ENCODE data around the gene CERT1. TPM values are rescaled to one million over a fixed set of nuclear protein-coding genes. Genes with fewer than 3 reads are reported as not detected.
A peak's percentile ranks its signal among the peaks of the same experiment; 100 is the strongest.

Gene CERT1
- total RNA-seq, 5 donors from 2014 or later (not counting 1 experiment from before 2014, with no cell fraction given): 35.7 to 39.4 (median 38.0) TPM

DNA sequence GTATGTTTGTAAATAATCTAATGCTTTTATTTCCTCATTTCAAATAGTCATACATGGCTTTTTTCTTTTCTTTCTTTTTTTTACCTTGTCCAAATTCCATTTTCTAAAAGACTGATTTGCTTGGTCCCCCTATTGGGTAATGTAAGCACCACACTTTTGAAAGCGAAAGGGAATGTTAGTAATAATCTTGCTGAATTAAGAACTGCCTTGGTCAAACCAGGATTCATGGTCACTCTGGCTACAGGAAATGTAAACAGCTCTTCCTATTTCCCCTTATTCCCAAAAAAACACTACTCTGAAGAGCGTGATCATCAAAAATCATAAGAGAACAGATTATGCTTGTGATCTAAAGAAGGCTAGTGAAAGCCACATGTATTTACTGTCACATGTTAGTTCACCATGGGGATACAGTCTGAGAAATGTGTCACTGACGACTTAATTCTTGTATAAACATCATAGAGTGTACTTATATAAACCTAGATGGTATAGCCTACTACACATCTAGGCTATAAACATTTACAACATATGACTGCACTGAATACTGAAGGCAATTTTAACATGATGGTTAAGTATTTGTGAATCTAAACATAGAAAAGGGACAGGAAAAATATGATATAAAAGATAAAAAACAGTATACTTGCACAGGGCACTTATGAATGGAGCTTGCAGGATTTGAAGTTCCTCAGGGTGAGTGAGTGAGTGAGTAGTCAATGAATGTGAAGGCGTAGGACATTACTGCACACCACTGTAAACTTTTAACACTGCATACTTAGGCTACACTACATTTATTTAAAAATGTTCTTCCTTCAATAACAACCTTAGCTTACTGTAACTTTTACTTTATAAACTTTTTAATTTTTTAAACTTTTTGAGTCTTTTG lies 99.1 kb downstream of the CERT1 start:
- POLR2A ChIA-PET: no interaction called here
- Mint-ChIP-seq H3K36me3 (peaks cover 32% of the 10 kb centered on the region), H3K9me3 (no peaks in the 10 kb centered on the region), H3K4me1 (peaks cover 3 to 7% (median 4%) of the 10 kb centered on the region in 3 donors), H3K27ac (no peak overlapping the region), H3K27me3 (no peaks in the 10 kb centered on the region), H3K4me3 (no peak overlapping the region)
- no peaks in the 10 kb centered on the region for H3K4me1 ChIP-seq (ENCODE audit: control insufficient read depth in 1 of 2, extremely low read depth in 1 of 2, insufficient read depth in 2 of 2, low read length in 2 of 2)
- DNase-seq: no peak
- no CpG with 5 or more reads among the region's 4 CpGs for WGBS (ENCODE audit: insufficient coverage)
- CTCF ChIA-PET: interaction anchor here in 1 of 2 donors (0.6 kb wide), 1 partner anchor 718 kb away, joined by 4 read pairs; no protein-coding TSS in a partner anchor
- H3K4me3 ChIP-seq (ENCODE audit: control insufficient read depth in 1 of 2, extremely low read depth in 1 of 2, low read length in 1 of 2): no peak overlapping the region
- H3K27me3 ChIP-seq (replicated peaks in 1 of 2; ENCODE audit: control insufficient read depth in 2 of 2, extremely low read depth in 1 of 2, insufficient read depth in 2 of 2, low read length in 1 of 2): no peaks in the 10 kb centered on the region
- ATAC-seq (replicated peaks in 1 of 4): no peak
- no peaks in the 10 kb centered on the region for H3K9me3 ChIP-seq
- H3K36me3 ChIP-seq (ENCODE audit: control insufficient read depth in 2 of 2, extremely low read depth in 1 of 2, insufficient read depth in 1 of 2, low read length in 1 of 2): peaks cover 0 to 29% of the 10 kb centered on the region in 2 donors
- H3K27ac ChIP-seq (ENCODE audit: low read length): no peak overlapping the region

GRCh38 chr5:75405296-75405695 lies 106.1 kb downstream of the CERT1 start:
- H3K27me3 ChIP-seq (replicated peaks in 1 of 2; ENCODE audit: control insufficient read depth in 2 of 2, extremely low read depth in 1 of 2, insufficient read depth in 2 of 2, low read length in 1 of 2): no peaks in the 10 kb centered on the region
- H3K4me1 ChIP-seq (ENCODE audit: control insufficient read depth in 1 of 2, extremely low read depth in 1 of 2, insufficient read depth in 2 of 2, low read length in 2 of 2): no peaks in the 10 kb centered on the region
- no peaks in the 10 kb centered on the region for H3K4me1 Mint-ChIP-seq
- no peak overlapping the region for H3K4me3 Mint-ChIP-seq
- peak overlapping the region in 1 of 2 donors; percentile 5 for H3K27ac Mint-ChIP-seq
- CTCF ChIA-PET: no interaction called here
- H3K27ac ChIP-seq (ENCODE audit: low read length): no peak overlapping the region
- WGBS (ENCODE audit: insufficient coverage): 67% methylated on average over 1 of the region's 3 CpGs
- ATAC-seq (replicated peaks in 1 of 4) (no peak), DNase-seq (no peak)
- POLR2A ChIA-PET: no interaction called here
- no peak overlapping the region for H3K4me3 ChIP-seq (ENCODE audit: control insufficient read depth in 1 of 2, extremely low read depth in 1 of 2, low read length in 1 of 2)
- H3K36me3 ChIP-seq (ENCODE audit: control insufficient read depth in 2 of 2, extremely low read depth in 1 of 2, insufficient read depth in 1 of 2, low read length in 1 of 2): peaks cover 0 to 22% of the 10 kb centered on the region in 2 donors
- H3K9me3 Mint-ChIP-seq: no peaks in the 10 kb centered on the region
- H3K36me3 Mint-ChIP-seq: peaks cover 32% of the 10 kb centered on the region
- no peaks in the 10 kb centered on the region for H3K9me3 ChIP-seq
- no peaks in the 10 kb centered on the region for H3K27me3 Mint-ChIP-seq

DNA sequence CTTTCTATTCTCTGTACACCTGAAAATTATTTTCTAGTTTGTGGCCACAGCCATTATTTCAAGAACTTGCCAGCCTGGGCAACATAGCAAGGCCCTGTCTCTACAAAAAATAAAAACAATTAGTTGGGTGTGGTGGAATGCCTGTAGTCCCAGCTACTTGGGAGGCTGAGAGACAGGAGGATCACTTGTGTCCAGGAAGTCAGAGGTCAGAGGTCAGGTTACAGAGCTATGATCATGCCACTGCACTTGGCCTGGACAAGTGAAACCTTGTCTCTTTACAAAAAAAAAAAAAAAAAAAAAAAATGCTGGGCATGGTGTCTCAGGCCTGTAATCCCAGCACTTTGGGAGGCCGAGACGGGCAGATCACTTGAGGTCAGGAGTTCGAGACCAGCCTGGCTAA lies 116.2 kb downstream of the CERT1 start:
- ATAC-seq (replicated peaks in 1 of 4) (no peak), DNase-seq (no peak)
- ChIA-PET CTCF (interaction anchor here in 1 of 2 donors (0.6 to 0.7 kb wide), 3 partner anchors 10 to 1379 kb away, joined by 3 to 8 read pairs (median 4); no protein-coding TSS in a partner anchor), POLR2A (interaction anchor here in 1 of 2 donors (0.6 kb wide), 1 partner anchor 20 kb away, joined by 3 read pairs; no protein-coding TSS in a partner anchor)
- Histone ChIP-seq H3K27me3 (replicated peaks in 1 of 2; ENCODE audit: control insufficient read depth in 2 of 2, extremely low read depth in 1 of 2, insufficient read depth in 2 of 2, low read length in 1 of 2) (no peaks in the 10 kb centered on the region), H3K36me3 (ENCODE audit: control insufficient read depth in 2 of 2, extremely low read depth in 1 of 2, insufficient read depth in 1 of 2, low read length in 1 of 2) (peaks cover 5 to 13% of the 10 kb centered on the region in 2 donors), H3K4me1 (ENCODE audit: control insufficient read depth in 1 of 2, extremely low read depth in 1 of 2, insufficient read depth in 2 of 2, low read length in 2 of 2) (no peaks in the 10 kb centered on the region), H3K9me3 (no peaks in the 10 kb centered on the region), H3K4me3 (ENCODE audit: control insufficient read depth in 1 of 2, extremely low read depth in 1 of 2, low read length in 1 of 2) (no peak overlapping the region), H3K27ac (ENCODE audit: low read length) (no peak overlapping the region)
- Mint-ChIP-seq H3K4me3 (no peak overlapping the region), H3K36me3 (peaks cover 21% of the 10 kb centered on the region), H3K9me3 (no peaks in the 10 kb centered on the region), H3K4me1 (no peaks in the 10 kb centered on the region), H3K27me3 (no peaks in the 10 kb centered on the region), H3K27ac (no peak overlapping the region)
- WGBS (ENCODE audit: insufficient coverage): no CpG with 5 or more reads among the region's 3 CpGs

DNA sequence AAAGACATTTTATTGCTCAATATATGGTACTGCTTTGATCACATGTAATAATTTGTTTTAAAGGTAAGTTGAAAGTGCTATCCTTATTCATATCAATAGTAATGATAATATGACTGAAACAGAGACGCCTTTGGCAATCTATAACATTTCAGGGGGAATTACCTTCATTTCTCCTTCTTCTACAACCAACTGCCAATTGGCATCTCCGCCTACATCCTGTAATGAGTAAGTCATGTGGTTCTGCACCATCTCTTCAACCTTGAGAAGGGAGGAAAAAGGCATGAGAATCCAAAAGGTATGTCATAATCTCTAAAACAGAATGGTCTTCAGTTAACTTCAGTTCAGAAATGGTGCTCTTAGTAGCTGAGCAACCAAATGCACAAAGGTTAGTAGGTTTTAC lies 122.0 kb downstream of the CERT1 start:
- no peaks in the 10 kb centered on the region for H3K9me3 Mint-ChIP-seq
- no peaks in the 10 kb centered on the region for H3K4me1 Mint-ChIP-seq
- Histone ChIP-seq H3K4me3 (ENCODE audit: control insufficient read depth in 1 of 2, extremely low read depth in 1 of 2, low read length in 1 of 2) (no peak overlapping the region), H3K4me1 (ENCODE audit: control insufficient read depth in 1 of 2, extremely low read depth in 1 of 2, insufficient read depth in 2 of 2, low read length in 2 of 2) (no peaks in the 10 kb centered on the region), H3K9me3 (no peaks in the 10 kb centered on the region), H3K27ac (ENCODE audit: low read length) (no peak overlapping the region), H3K36me3 (ENCODE audit: control insufficient read depth in 2 of 2, extremely low read depth in 1 of 2, insufficient read depth in 1 of 2, low read length in 1 of 2) (peaks cover 11 to 29% of the 10 kb centered on the region in 2 donors), H3K27me3 (replicated peaks in 1 of 2; ENCODE audit: control insufficient read depth in 2 of 2, extremely low read depth in 1 of 2, insufficient read depth in 2 of 2, low read length in 1 of 2) (no peaks in the 10 kb centered on the region)
- H3K4me3 Mint-ChIP-seq: no peak overlapping the region
- DNase-seq: no peak
- no peak for ATAC-seq (replicated peaks in 1 of 4)
- H3K27me3 Mint-ChIP-seq: no peaks in the 10 kb centered on the region
- H3K27ac Mint-ChIP-seq: no peak overlapping the region
- ChIA-PET POLR2A (no interaction called here), CTCF (no interaction called here)
- H3K36me3 Mint-ChIP-seq: peaks cover 33% of the 10 kb centered on the region
- WGBS (ENCODE audit: insufficient coverage): no CpG with 5 or more reads among the region's 2 CpGs

GRCh38 chr5:75387806-75388205 lies 123.6 kb downstream of the CERT1 start:
- WGBS (ENCODE audit: insufficient coverage): 100% methylated on average over 1 of the region's 6 CpGs
- Mint-ChIP-seq H3K4me1 (no peaks in the 10 kb centered on the region), H3K4me3 (no peak overlapping the region), H3K27me3 (no peaks in the 10 kb centered on the region), H3K9me3 (no peaks in the 10 kb centered on the region), H3K36me3 (peaks cover 36% of the 10 kb centered on the region), H3K27ac (no peak overlapping the region)
- Histone ChIP-seq H3K27me3 (replicated peaks in 1 of 2; ENCODE audit: control insufficient read depth in 2 of 2, extremely low read depth in 1 of 2, insufficient read depth in 2 of 2, low read length in 1 of 2) (no peaks in the 10 kb centered on the region), H3K27ac (ENCODE audit: low read length) (no peak overlapping the region), H3K4me1 (ENCODE audit: control insufficient read depth in 1 of 2, extremely low read depth in 1 of 2, insufficient read depth in 2 of 2, low read length in 2 of 2) (no peaks in the 10 kb centered on the region), H3K36me3 (ENCODE audit: control insufficient read depth in 2 of 2, extremely low read depth in 1 of 2, insufficient read depth in 1 of 2, low read length in 1 of 2) (peaks cover 11 to 30% of the 10 kb centered on the region in 2 donors), H3K9me3 (no peaks in the 10 kb centered on the region), H3K4me3 (ENCODE audit: control insufficient read depth in 1 of 2, extremely low read depth in 1 of 2, low read length in 1 of 2) (no peak overlapping the region)
- POLR2A ChIA-PET: no interaction called here
- CTCF ChIA-PET: no interaction called here
- ATAC-seq (replicated peaks in 1 of 4) (no peak), DNase-seq (no peak)

- Mint-ChIP-seq H3K36me3 (peaks cover 52% of the 10 kb centered on the region), H3K9me3 (no peaks in the 10 kb centered on the region), H3K27me3 (no peaks in the 10 kb centered on the region), H3K4me1 (no peaks in the 10 kb centered on the region), H3K27ac (no peak overlapping the region), H3K4me3 (no peak overlapping the region)
- ChIA-PET CTCF (no interaction called here), POLR2A (interaction anchor here in 1 of 2 donors (0.6 kb wide), 1 partner anchor 731 kb away, joined by 3 read pairs; no protein-coding TSS in a partner anchor)
- no peak for ATAC-seq (replicated peaks in 1 of 4)
- H3K4me3 ChIP-seq (ENCODE audit: control insufficient read depth in 1 of 2, extremely low read depth in 1 of 2, low read length in 1 of 2): no peak overlapping the region
- H3K9me3 ChIP-seq: no peaks in the 10 kb centered on the region
- WGBS (ENCODE audit: insufficient coverage): no CpG with 5 or more reads among the region's 1 CpG
- peaks cover 11 to 55% of the 10 kb centered on the region in 2 donors for H3K36me3 ChIP-seq (ENCODE audit: control insufficient read depth in 2 of 2, extremely low read depth in 1 of 2, insufficient read depth in 1 of 2, low read length in 1 of 2)
- no peaks in the 10 kb centered on the region for H3K27me3 ChIP-seq (replicated peaks in 1 of 2; ENCODE audit: control insufficient read depth in 2 of 2, extremely low read depth in 1 of 2, insufficient read depth in 2 of 2, low read length in 1 of 2)
- H3K27ac ChIP-seq (ENCODE audit: low read length): no peak overlapping the region
- H3K4me1 ChIP-seq (ENCODE audit: control insufficient read depth in 1 of 2, extremely low read depth in 1 of 2, insufficient read depth in 2 of 2, low read length in 2 of 2): no peaks in the 10 kb centered on the region
- DNase-seq: no peak
These were observed 127.2 kb downstream of the CERT1 start for GRCh38 chr5:75384218-75384617.
